ENCODE data around the gene MAPT. TPM values are rescaled to one million over a fixed set of nuclear protein-coding genes. Genes with fewer than 3 reads are reported as not detected.

Gene MAPT
- total RNA-seq, 1 experiment from 2014 or later: 37.5 TPM

DNA sequence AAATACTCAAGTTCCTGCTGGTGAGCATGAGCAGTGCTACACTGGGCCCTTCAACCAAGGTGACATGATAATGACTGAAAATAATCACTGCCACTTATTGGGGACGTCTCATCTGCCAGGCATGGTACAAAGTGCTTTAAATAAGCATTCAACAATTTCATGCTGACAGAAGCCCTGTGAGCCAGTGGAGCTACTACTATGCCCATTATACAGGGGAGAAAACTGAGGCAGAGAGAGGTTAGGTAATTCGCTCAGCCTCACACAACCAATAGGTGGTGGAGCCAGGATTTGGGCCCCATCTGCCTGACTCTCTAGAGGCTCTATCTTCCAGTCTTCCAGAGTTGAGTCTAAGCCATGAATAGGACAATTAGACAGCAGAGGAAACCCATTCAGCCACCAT lies 74.4 kb downstream of the MAPT start (continued):
- TF ChIP-seq, protein P1, sequence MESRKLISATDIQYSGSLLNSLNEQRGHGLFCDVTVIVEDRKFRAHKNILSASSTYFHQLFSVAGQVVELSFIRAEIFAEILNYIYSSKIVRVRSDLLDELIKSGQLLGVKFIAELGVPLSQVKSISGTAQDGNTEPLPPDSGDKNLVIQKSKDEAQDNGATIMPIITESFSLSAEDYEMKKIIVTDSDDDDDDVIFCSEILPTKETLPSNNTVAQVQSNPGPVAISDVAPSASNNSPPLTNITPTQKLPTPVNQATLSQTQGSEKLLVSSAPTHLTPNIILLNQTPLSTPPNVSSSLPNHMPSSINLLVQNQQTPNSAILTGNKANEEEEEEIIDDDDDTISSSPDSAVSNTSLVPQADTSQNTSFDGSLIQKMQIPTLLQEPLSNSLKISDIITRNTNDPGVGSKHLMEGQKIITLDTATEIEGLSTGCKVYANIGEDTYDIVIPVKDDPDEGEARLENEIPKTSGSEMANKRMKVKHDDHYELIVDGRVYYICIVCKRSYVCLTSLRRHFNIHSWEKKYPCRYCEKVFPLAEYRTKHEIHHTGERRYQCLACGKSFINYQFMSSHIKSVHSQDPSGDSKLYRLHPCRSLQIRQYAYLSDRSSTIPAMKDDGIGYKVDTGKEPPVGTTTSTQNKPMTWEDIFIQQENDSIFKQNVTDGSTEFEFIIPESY (IDR thresholded peaks at IDR 0.05; ENCODE audit: extremely low read depth, insufficient replicate concordance, low read length): no peak
- TF ChIP-seq ELF1 (IDR thresholded peaks at IDR 0.05; ENCODE audit: borderline replicate concordance, low read depth): no peak
- TF ChIP-seq TCF7L2 (IDR thresholded peaks at IDR 0.05; ENCODE audit: borderline replicate concordance, extremely low read depth, insufficient read depth, insufficient read length): no peak
- no peak for TF ChIP-seq EGR1 (IDR thresholded peaks at IDR 0.05; ENCODE audit: low read depth)
- TF ChIP-seq POLR2AphosphoS5 (IDR thresholded peaks at IDR 0.05; ENCODE audit: low read depth, low read length): no peak
- no peak for TF ChIP-seq YY1 (IDR thresholded peaks at IDR 0.05; ENCODE audit: extremely low read depth, insufficient replicate concordance, low read depth, low read length)
- TF ChIP-seq SIN3A (IDR thresholded peaks at IDR 0.05; ENCODE audit: low read depth): no peak

GRCh38 chr17:45969726-45970125 lies 75.4 kb downstream of the MAPT start:
- H3K27ac ChIP-seq (ENCODE audit: low read depth, low read length): no peak overlapping the region
- BruUV-seq (replicated peaks): no TSS peak
- no peak overlapping the region for H3K4me3 ChIP-seq (replicated peaks in 1 of 2; ENCODE audit: low read depth in 1 of 2, low read length in 2 of 2)
- RAD21 ChIA-PET (ENCODE audit: low non-redundant PET in 1 of 2, low total read pairs in 2 of 2, uncharacterized antibody in 2 of 2, unreplicated experiment in 2 of 2): no interaction called here
- H3K9me2 ChIP-seq (ENCODE audit: insufficient read depth): no peaks in the 10 kb centered on the region
- no peaks in the 10 kb centered on the region for H3K36me3 ChIP-seq (ENCODE audit: control insufficient read depth in 1 of 2, insufficient read depth in 2 of 2, low read length in 2 of 2)
- DNase-seq (ENCODE audit: low read depth, low spot score) (no peak), ATAC-seq (no peak)
- no peak overlapping the region for H2AFZ ChIP-seq (ENCODE audit: low read depth, low read length, poor library complexity, severe bottlenecking)
- H3K4me1 ChIP-seq (ENCODE audit: control insufficient read depth in 1 of 2, insufficient read depth in 2 of 2, low read length in 2 of 2): no peaks in the 10 kb centered on the region
- H3K27me3 ChIP-seq (ENCODE audit: insufficient read depth, low read length): no peaks in the 10 kb centered on the region
- no peak for TF ChIP-seq CBX3 (IDR thresholded peaks at IDR 0.05; ENCODE audit: low read depth)
- TF ChIP-seq JUND (IDR thresholded peaks at IDR 0.05): no peak
- TF ChIP-seq ELF1 (IDR thresholded peaks at IDR 0.05; ENCODE audit: borderline replicate concordance, low read depth): no peak
- no peak for TF ChIP-seq YY1 (IDR thresholded peaks at IDR 0.05; ENCODE audit: extremely low read depth, insufficient replicate concordance, low read depth, low read length)
- no peak overlapping the region for H3K9ac ChIP-seq (ENCODE audit: low read length)
- H3K9me3 ChIP-seq (ENCODE audit: control insufficient read depth in 1 of 2, insufficient read depth in 1 of 2, low read depth in 1 of 2, low read length in 2 of 2): no peaks in the 10 kb centered on the region
- CTCF ChIA-PET: no interaction called here
- intact Hi-C loops (cut with micrococcal nuclease): no loop called here
- H3K4me2 ChIP-seq (ENCODE audit: low read length): no peak overlapping the region
- no peaks in the 10 kb centered on the region for H4K20me1 ChIP-seq (ENCODE audit: insufficient read depth)
- POLR2A ChIA-PET: no interaction called here
- no peaks in the 10 kb centered on the region for H3K79me2 ChIP-seq (ENCODE audit: insufficient read depth, low read length)

Measured in HCT116 (cell line).